ENCODE measurements around the gene SESN1.

Gene SESN1

GRCh38 chr6:109105681-109106080 is 11.0 kb upstream of the SESN1 start:
- Histone ChIP-seq H3K9me3 (replicated peaks in 1 of 2; ENCODE audit: control insufficient read depth in 2 of 2, insufficient read depth in 1 of 2, low read depth in 1 of 2, low read length in 2 of 2) (peaks cover 0 to 6% of the 10 kb centered on the region in 2 donors), H2BK120ac (ENCODE audit: low read depth, low read length) (no peak overlapping the region)

GRCh38 chr6:109104512-109104911 is 9.9 kb upstream of the SESN1 start:
- Histone ChIP-seq H2BK5ac (ENCODE audit: low read length) (no peak overlapping the region), H4K91ac (ENCODE audit: low read depth, low read length, poor library complexity) (no peak overlapping the region), H3K4me2 (ENCODE audit: insufficient read depth, low read length, poor library complexity, severe bottlenecking) (no peak overlapping the region), H3K23ac (ENCODE audit: low read depth, low read length, poor library complexity) (no peak overlapping the region), H2BK120ac (ENCODE audit: low read depth, low read length) (no peak overlapping the region), H3K4me1 (ENCODE audit: control insufficient read depth in 2 of 2, insufficient read depth in 1 of 2, low read depth in 1 of 2, low read length in 2 of 2) (no peaks in the 10 kb centered on the region), H3K79me1 (ENCODE audit: low read depth, low read length) (peaks cover 1% of the 10 kb centered on the region), H3K14ac (ENCODE audit: low read length) (no peak overlapping the region), H2BK12ac (ENCODE audit: low read length) (no peak overlapping the region), H3K4me3 (ENCODE audit: low read length in 2 of 2) (no peak overlapping the region), H3K27ac (replicated peaks; ENCODE audit: low read length) (no peak overlapping the region), H2AK5ac (ENCODE audit: low read depth, low read length) (no peak overlapping the region), H3K9me3 (replicated peaks in 1 of 2; ENCODE audit: control insufficient read depth in 2 of 2, insufficient read depth in 1 of 2, low read depth in 1 of 2, low read length in 2 of 2) (peaks cover 0 to 6% of the 10 kb centered on the region in 2 donors), H3K18ac (ENCODE audit: low read length) (no peak overlapping the region), H2BK15ac (ENCODE audit: low read length) (no peak overlapping the region), H4K8ac (ENCODE audit: low read depth, low read length) (no peak overlapping the region), H2AFZ (ENCODE audit: low read length) (no peak overlapping the region), H3K36me3 (replicated peaks in 1 of 2; ENCODE audit: control insufficient read depth in 2 of 2, insufficient read depth in 2 of 2, low read length in 2 of 2) (peaks cover 0 to 19% of the 10 kb centered on the region in 2 donors), H3K27me3 (ENCODE audit: control insufficient read depth in 3 of 3, insufficient read depth in 3 of 3, low read depth in 1 of 3, low read length in 3 of 3) (no peaks in the 10 kb centered on the region), H3K9ac (ENCODE audit: low read depth, low read length, poor library complexity) (no peak overlapping the region), H3K4ac (ENCODE audit: low read length) (no peak overlapping the region)
- DNase-seq (ENCODE audit: low spot score): no peak
- WGBS, 2 donors (ENCODE audit: extremely low coverage in 2 of 2, insufficient read length in 2 of 2, insufficient replicate concordance in 1 of 2): no CpG with 5 or more reads among the region's 3 CpGs

More at GRCh38 chr6:109105681-109106080, 11.0 kb upstream of the SESN1 start:
- DNase-seq (ENCODE audit: low spot score): no peak
- H3K4me1 ChIP-seq (ENCODE audit: control insufficient read depth in 2 of 2, insufficient read depth in 1 of 2, low read depth in 1 of 2, low read length in 2 of 2): no peaks in the 10 kb centered on the region
- H3K9ac ChIP-seq (ENCODE audit: low read depth, low read length, poor library complexity): no peak overlapping the region
- no peak overlapping the region for H2BK5ac ChIP-seq (ENCODE audit: low read length)
- H3K27me3 ChIP-seq (ENCODE audit: control insufficient read depth in 3 of 3, insufficient read depth in 3 of 3, low read depth in 1 of 3, low read length in 3 of 3): no peaks in the 10 kb centered on the region
- no peak overlapping the region for H3K4me3 ChIP-seq (ENCODE audit: low read length in 2 of 2)
- H3K23ac ChIP-seq (ENCODE audit: low read depth, low read length, poor library complexity): no peak overlapping the region
- WGBS, 2 donors (ENCODE audit: extremely low coverage in 2 of 2, insufficient read length in 2 of 2, insufficient replicate concordance in 1 of 2): no CpG with 5 or more reads among the region's 5 CpGs
- no peak overlapping the region for H3K14ac ChIP-seq (ENCODE audit: low read length)
- no peak overlapping the region for H4K91ac ChIP-seq (ENCODE audit: low read depth, low read length, poor library complexity)
- no peak overlapping the region for H3K4ac ChIP-seq (ENCODE audit: low read length)
- peaks cover 0 to 11% of the 10 kb centered on the region in 2 donors for H3K36me3 ChIP-seq (replicated peaks in 1 of 2; ENCODE audit: control insufficient read depth in 2 of 2, insufficient read depth in 2 of 2, low read length in 2 of 2)
- peaks cover 1% of the 10 kb centered on the region for H3K79me1 ChIP-seq (ENCODE audit: low read depth, low read length)
- H2BK15ac ChIP-seq (ENCODE audit: low read length): no peak overlapping the region
- H2BK12ac ChIP-seq (ENCODE audit: low read length): no peak overlapping the region
- no peak overlapping the region for H3K4me2 ChIP-seq (ENCODE audit: insufficient read depth, low read length, poor library complexity, severe bottlenecking)
- H2AK5ac ChIP-seq (ENCODE audit: low read depth, low read length): no peak overlapping the region
- H2AFZ ChIP-seq (ENCODE audit: low read length): no peak overlapping the region
- no peak overlapping the region for H4K8ac ChIP-seq (ENCODE audit: low read depth, low read length)
- no peak overlapping the region for H3K27ac ChIP-seq (replicated peaks; ENCODE audit: low read length)
- no peak overlapping the region for H3K18ac ChIP-seq (ENCODE audit: low read length)

- no peaks in the 10 kb centered on the region for H3K4me1 ChIP-seq (ENCODE audit: control insufficient read depth in 2 of 2, insufficient read depth in 1 of 2, low read depth in 1 of 2, low read length in 2 of 2)
- no peak overlapping the region for H3K27ac ChIP-seq (replicated peaks; ENCODE audit: low read length)
- H3K14ac ChIP-seq (ENCODE audit: low read length): no peak overlapping the region
- no peak overlapping the region for H4K8ac ChIP-seq (ENCODE audit: low read depth, low read length)
- H3K9me3 ChIP-seq (replicated peaks in 1 of 2; ENCODE audit: control insufficient read depth in 2 of 2, insufficient read depth in 1 of 2, low read depth in 1 of 2, low read length in 2 of 2): peaks cover 0 to 6% of the 10 kb centered on the region in 2 donors
- H2BK5ac ChIP-seq (ENCODE audit: low read length): no peak overlapping the region
- H3K79me1 ChIP-seq (ENCODE audit: low read depth, low read length): peaks cover 1% of the 10 kb centered on the region
- no peak overlapping the region for H2AFZ ChIP-seq (ENCODE audit: low read length)
- no peak overlapping the region for H3K4me2 ChIP-seq (ENCODE audit: insufficient read depth, low read length, poor library complexity, severe bottlenecking)
- no peak overlapping the region for H2BK15ac ChIP-seq (ENCODE audit: low read length)
- no peaks in the 10 kb centered on the region for H3K27me3 ChIP-seq (ENCODE audit: control insufficient read depth in 3 of 3, insufficient read depth in 3 of 3, low read depth in 1 of 3, low read length in 3 of 3)
- DNase-seq (ENCODE audit: low spot score): no peak
- H3K36me3 ChIP-seq (replicated peaks in 1 of 2; ENCODE audit: control insufficient read depth in 2 of 2, insufficient read depth in 2 of 2, low read length in 2 of 2): peaks cover 0 to 23% of the 10 kb centered on the region in 2 donors
- H2AK5ac ChIP-seq (ENCODE audit: low read depth, low read length): no peak overlapping the region
- H3K18ac ChIP-seq (ENCODE audit: low read length): no peak overlapping the region
- no peak overlapping the region for H3K23ac ChIP-seq (ENCODE audit: low read depth, low read length, poor library complexity)
- no peak overlapping the region for H3K4ac ChIP-seq (ENCODE audit: low read length)
- no peak overlapping the region for H3K9ac ChIP-seq (ENCODE audit: low read depth, low read length, poor library complexity)
- H3K4me3 ChIP-seq (ENCODE audit: low read length in 2 of 2): no peak overlapping the region
- H2BK12ac ChIP-seq (ENCODE audit: low read length): no peak overlapping the region
- no peak overlapping the region for H2BK120ac ChIP-seq (ENCODE audit: low read depth, low read length)
- no peak overlapping the region for H4K91ac ChIP-seq (ENCODE audit: low read depth, low read length, poor library complexity)
These were observed 9.3 kb upstream of the SESN1 start for GRCh38 chr6:109103942-109104341.

- Histone ChIP-seq H3K27ac (replicated peaks; ENCODE audit: low read length) (no peak overlapping the region), H2BK5ac (ENCODE audit: low read length) (no peak overlapping the region), H3K9ac (ENCODE audit: low read depth, low read length, poor library complexity) (no peak overlapping the region), H3K4me2 (ENCODE audit: insufficient read depth, low read length, poor library complexity, severe bottlenecking) (no peak overlapping the region), H3K14ac (ENCODE audit: low read length) (no peak overlapping the region), H3K18ac (ENCODE audit: low read length) (no peak overlapping the region), H3K27me3 (ENCODE audit: control insufficient read depth in 3 of 3, insufficient read depth in 3 of 3, low read depth in 1 of 3, low read length in 3 of 3) (no peaks in the 10 kb centered on the region), H2BK12ac (ENCODE audit: low read length) (no peak overlapping the region), H2BK120ac (ENCODE audit: low read depth, low read length) (no peak overlapping the region), H3K23ac (ENCODE audit: low read depth, low read length, poor library complexity) (no peak overlapping the region), H3K4me3 (ENCODE audit: low read length in 2 of 2) (no peak overlapping the region), H2AK5ac (ENCODE audit: low read depth, low read length) (no peak overlapping the region), H3K36me3 (replicated peaks in 1 of 2; ENCODE audit: control insufficient read depth in 2 of 2, insufficient read depth in 2 of 2, low read length in 2 of 2) (peaks cover 0 to 26% of the 10 kb centered on the region in 2 donors), H3K9me3 (replicated peaks in 1 of 2; ENCODE audit: control insufficient read depth in 2 of 2, insufficient read depth in 1 of 2, low read depth in 1 of 2, low read length in 2 of 2) (peaks cover 0 to 6% of the 10 kb centered on the region in 2 donors), H4K91ac (ENCODE audit: low read depth, low read length, poor library complexity) (no peak overlapping the region), H4K8ac (ENCODE audit: low read depth, low read length) (no peak overlapping the region), H2BK15ac (ENCODE audit: low read length) (no peak overlapping the region), H3K4me1 (ENCODE audit: control insufficient read depth in 2 of 2, insufficient read depth in 1 of 2, low read depth in 1 of 2, low read length in 2 of 2) (no peaks in the 10 kb centered on the region), H3K4ac (ENCODE audit: low read length) (no peak overlapping the region), H3K79me1 (ENCODE audit: low read depth, low read length) (peaks cover 1% of the 10 kb centered on the region), H2AFZ (ENCODE audit: low read length) (no peak overlapping the region)
- DNase-seq (ENCODE audit: low spot score): no peak
- no CpG with 5 or more reads among the region's 1 CpG for WGBS, 2 donors (ENCODE audit: extremely low coverage in 2 of 2, insufficient read length in 2 of 2, insufficient replicate concordance in 1 of 2)
These were observed 8.1 kb upstream of the SESN1 start for GRCh38 chr6:109102762-109103161.
